Mesothelial cell of epicardium (in vitro differentiated cells): ENCODE results near the gene KLHDC4. TPM values are rescaled to one million over a fixed set of nuclear protein-coding genes. Genes with fewer than 3 reads are reported as not detected.
"Not testable (repeated sequence)": the region's sequence is repeated elsewhere in the genome, so short reads cannot be mapped to it uniquely, and the experiment has no call there.

ENCODE experiments used
- DNase-seq, 2 experiments: peaks; one replicate each; pipeline ENCODE4 v3.0.0; 2021; ENCODE audit warnings: low spot score in 2 of 2; ENCODE audit not compliant: unreplicated experiment in 2 of 2
- H3K27ac Mint-ChIP-seq: 2 replicates; pipeline ENCODE4 v1.8.0; 2021; ENCODE audit warnings: mixed read lengths
- H3K27me3 Mint-ChIP-seq: 2 replicates; pipeline ENCODE4 v1.8.0; 2021; ENCODE audit warnings: low read depth, mixed read lengths
- H3K36me3 Mint-ChIP-seq: 2 replicates; pipeline ENCODE4 v1.8.0; 2021; ENCODE audit warnings: mixed read lengths
- H3K4me1 Mint-ChIP-seq: 2 replicates; pipeline ENCODE4 v1.8.0; 2021; ENCODE audit warnings: mixed read lengths
- H3K4me3 Mint-ChIP-seq: 2 replicates; pipeline ENCODE4 v1.8.0; 2021; ENCODE audit warnings: mild to moderate bottlenecking, moderate library complexity, mixed read lengths
- H3K9me3 Mint-ChIP-seq: 2 replicates; pipeline ENCODE4 v1.8.0; 2021; ENCODE audit warnings: mixed read lengths
- total RNA-seq: library from RNA; stranded (reverse); gene quantifications from 3 replicates; pipeline ENCODE4 v1.2.1, GENCODE V29; 2021
- TF ChIP-seq, protein P1 (sequence below): fragments of 200-600 bp; sonication (generic); IDR thresholded peaks from one replicate; pipeline ENCODE4 v1.5.0; 2021; ENCODE audit warnings: antibody characterized with exemption; ENCODE audit not compliant: unreplicated experiment

KLHDC4 gene
- total RNA-seq, 1 donor from 2014 or later: 52.7 TPM

DNA sequence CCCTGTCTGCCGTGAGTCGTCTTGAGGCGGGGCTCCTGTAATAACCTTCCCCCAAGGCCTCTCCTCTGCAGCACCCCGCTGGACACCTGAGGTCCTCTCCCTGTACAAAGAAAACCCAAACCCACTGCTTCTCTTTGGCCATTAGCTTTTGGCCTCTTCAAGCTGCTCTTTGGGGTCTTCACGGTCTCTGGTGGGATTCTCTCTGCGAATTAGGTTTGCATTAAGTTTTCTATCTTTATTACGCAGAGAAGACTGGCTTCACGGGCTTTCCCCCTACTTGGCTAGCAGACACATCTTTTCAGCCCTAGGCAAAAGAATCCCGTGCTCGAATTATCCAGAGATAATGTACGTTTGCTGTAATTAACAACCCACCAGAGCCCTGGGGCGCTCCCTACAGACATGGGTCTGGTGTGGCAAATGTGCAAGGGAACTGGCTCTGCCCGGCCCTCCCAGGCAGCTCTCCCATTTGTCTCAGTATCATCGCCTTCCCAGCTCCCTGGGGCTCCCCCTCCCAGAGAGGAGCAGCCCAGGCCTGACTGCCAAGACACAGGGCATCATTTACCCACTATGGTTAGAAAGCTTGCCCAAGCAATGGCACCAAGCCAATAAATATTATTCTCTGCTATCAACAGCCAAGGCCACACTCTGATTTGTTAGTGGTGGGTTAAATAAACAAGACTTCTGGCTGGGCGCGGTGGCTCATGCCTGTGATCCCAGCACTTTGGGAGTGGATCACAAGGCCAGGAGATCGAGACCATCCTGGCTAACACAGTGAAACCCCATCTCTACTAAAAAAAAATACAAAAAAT is 24.7 kb upstream of the KLHDC4 start:
- H3K4me1 Mint-ChIP-seq: peaks cover 2% of the 10 kb centered on the region
- no peak overlapping the region for H3K4me3 Mint-ChIP-seq
- TF ChIP-seq, protein P1, sequence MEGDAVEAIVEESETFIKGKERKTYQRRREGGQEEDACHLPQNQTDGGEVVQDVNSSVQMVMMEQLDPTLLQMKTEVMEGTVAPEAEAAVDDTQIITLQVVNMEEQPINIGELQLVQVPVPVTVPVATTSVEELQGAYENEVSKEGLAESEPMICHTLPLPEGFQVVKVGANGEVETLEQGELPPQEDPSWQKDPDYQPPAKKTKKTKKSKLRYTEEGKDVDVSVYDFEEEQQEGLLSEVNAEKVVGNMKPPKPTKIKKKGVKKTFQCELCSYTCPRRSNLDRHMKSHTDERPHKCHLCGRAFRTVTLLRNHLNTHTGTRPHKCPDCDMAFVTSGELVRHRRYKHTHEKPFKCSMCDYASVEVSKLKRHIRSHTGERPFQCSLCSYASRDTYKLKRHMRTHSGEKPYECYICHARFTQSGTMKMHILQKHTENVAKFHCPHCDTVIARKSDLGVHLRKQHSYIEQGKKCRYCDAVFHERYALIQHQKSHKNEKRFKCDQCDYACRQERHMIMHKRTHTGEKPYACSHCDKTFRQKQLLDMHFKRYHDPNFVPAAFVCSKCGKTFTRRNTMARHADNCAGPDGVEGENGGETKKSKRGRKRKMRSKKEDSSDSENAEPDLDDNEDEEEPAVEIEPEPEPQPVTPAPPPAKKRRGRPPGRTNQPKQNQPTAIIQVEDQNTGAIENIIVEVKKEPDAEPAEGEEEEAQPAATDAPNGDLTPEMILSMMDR: no peak

DNA sequence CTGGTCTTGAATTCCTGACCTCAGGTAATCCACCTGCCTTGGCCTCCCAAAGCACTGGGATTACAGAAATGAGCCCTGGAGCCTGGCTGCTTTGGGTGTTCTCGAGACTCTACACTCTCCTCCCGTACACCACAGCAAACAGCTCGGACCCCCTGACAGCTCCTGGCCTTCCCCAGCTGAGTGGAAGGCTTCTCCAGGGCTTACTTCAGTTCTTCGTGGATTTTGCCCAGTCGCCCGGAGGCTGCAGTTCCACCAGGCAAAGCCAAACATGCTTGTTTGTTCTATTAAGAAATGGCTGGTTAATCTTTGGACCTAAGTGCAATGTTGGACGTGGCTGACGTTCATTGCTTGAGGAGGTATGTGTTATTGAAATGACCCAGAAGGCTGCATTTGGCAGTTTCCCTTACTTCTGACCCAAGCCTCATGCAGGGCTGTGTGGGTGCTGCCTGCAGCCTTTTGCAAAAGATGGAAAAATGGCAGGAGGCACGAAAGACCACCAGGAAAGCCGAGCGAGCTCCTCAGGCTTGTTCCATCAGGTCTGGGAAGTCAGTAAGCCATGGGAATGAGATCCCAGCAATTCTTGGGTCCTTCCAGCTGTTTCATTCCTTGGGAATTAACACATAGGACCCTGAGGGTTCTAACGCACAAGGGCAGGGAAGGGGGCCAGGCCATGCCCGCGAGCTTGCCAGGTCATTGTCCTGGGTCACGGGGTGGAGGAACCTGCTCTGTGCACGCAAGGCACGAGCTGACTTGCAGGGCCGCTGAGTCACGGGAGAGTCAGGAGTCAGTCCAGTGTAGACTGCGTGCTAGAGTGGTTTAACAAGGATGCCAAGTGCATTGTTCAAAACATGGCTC is 23.9 kb upstream of the KLHDC4 start:
- H3K4me1 Mint-ChIP-seq: peaks cover 4% of the 10 kb centered on the region
- H3K36me3 Mint-ChIP-seq: no peaks in the 10 kb centered on the region
- no peak overlapping the region for H3K4me3 Mint-ChIP-seq
- no peaks in the 10 kb centered on the region for H3K27me3 Mint-ChIP-seq
- no peak for DNase-seq
- TF ChIP-seq, protein P1: no peak
- H3K27ac Mint-ChIP-seq: no peak overlapping the region
- H3K9me3 Mint-ChIP-seq: no peaks in the 10 kb centered on the region

More for the DNA sequence above, 24.7 kb upstream of the KLHDC4 start:
- DNase-seq: no peak
- no peaks in the 10 kb centered on the region for H3K27me3 Mint-ChIP-seq
- no peaks in the 10 kb centered on the region for H3K36me3 Mint-ChIP-seq
- H3K9me3 Mint-ChIP-seq: no peaks in the 10 kb centered on the region
- H3K27ac Mint-ChIP-seq: no peak overlapping the region

DNA sequence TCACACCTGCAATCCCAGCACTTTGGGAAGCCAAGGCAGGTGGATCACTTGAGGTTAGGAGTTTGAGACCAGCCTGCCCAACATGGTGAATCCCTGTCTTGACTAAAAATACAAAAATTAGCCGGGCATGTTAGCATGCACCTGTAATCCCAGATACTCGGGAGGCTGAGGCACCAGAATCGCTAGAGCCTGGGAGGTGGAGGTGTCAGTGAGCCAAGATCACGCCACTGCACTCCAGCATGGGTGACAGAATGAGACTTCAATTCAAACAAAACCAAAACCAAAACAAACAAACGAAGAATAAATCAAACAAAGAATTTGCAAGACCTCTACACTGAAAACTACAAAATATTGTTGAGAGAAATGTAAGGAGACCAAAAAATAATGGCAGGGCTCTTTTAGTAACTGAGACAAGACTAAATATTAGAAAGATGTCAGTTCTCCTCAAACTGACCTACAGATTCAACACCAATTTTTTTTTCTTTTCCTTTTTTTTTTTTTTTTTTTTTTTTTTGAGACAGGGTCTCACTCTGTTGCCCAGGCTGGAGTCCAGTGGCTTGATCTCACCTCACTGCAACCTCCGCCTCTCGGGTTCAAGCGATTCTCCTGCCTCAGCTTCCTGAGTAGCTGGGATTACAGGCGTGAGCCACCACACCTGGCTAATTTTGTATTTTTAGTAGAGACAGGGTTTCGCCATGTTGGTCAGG is 23.1 kb upstream of the KLHDC4 start:
- H3K27ac Mint-ChIP-seq, H3K4me1 Mint-ChIP-seq, H3K9me3 Mint-ChIP-seq, DNase-seq, H3K27me3 Mint-ChIP-seq, H3K4me3 Mint-ChIP-seq, H3K36me3 Mint-ChIP-seq: not testable (repeated sequence)

DNA sequence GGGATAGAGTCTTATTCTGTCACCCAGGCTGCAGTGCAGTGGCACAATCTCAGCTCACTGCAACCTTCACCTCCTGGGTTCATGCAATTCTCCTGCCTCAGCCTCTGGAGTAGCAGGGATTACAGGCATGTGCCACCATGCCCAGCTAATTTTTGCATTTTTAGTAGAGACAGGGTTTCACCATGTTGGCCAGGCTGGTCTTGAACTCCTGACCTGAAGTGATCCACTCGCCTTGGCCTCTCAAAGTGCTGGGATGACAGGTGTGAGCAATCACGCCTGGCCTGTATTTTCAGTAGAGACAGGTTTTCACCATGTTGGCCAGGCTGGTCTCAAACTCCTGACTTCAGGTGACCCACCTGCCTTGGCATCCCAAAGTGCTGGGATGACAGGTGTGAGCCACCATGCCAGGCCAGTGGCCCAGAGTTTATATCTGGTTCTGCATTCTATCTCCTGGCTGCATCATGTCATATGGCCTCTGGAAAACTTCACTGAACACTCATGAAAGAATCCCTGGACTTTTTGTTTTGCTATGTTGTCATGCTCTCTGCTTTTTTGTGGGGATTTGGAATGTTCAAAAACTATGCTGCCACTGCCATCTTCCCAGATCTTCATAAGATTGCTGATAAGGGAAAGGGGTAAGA is 21.8 kb upstream of the KLHDC4 start:
- H3K9me3 Mint-ChIP-seq, H3K4me3 Mint-ChIP-seq, H3K4me1 Mint-ChIP-seq, H3K27me3 Mint-ChIP-seq, DNase-seq, H3K36me3 Mint-ChIP-seq, H3K27ac Mint-ChIP-seq: not testable (repeated sequence)

DNA sequence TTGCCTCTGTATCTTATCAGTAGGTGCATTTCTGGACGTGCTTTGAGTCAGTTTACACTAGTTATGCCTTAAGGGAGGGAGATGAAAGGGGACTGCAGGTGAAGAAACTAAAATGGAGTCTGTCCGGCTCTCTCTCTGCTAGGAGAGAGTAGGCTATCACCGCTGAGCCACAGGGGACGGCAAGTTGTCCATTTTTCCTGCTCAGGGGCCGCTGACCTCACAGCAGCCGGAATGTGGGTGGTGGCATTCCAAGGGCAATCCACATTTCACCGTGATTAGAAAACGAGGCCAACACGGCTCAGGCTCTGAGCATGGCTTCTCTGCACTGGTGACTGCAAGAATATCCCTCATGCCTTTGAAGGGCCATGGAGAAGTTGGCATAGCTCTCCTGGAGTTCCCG is 19.0 kb upstream of the KLHDC4 start:
- peaks cover 3% of the 10 kb centered on the region for H3K4me1 Mint-ChIP-seq
- H3K27ac Mint-ChIP-seq: no peak overlapping the region
- H3K9me3 Mint-ChIP-seq: no peaks in the 10 kb centered on the region
- no peaks in the 10 kb centered on the region for H3K27me3 Mint-ChIP-seq
- DNase-seq: no peak
- H3K36me3 Mint-ChIP-seq: no peaks in the 10 kb centered on the region
- TF ChIP-seq, protein P1: no peak
- no peak overlapping the region for H3K4me3 Mint-ChIP-seq

DNA sequence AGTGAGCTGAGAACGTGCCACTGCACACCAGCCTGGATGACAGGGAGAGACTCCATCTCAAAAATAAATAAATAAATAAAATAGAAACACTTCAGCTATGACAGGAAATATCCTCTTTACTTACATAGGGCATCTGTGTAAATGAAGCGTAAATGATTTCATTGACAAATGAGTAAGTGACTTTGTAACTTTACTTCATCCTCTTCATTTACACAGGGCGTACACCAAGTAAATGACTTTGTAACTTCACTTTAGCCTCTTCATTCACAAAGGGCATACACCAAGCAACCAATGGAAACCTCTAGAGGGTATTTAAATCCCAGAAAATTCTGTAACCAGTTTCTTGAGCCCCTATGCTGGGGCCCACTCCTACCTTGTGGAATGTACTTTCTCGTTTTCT is 16.2 kb upstream of the KLHDC4 start:
- no peak overlapping the region for H3K27ac Mint-ChIP-seq
- TF ChIP-seq, protein P1: no peak
- H3K4me1 Mint-ChIP-seq: peaks cover 11% of the 10 kb centered on the region
- no peaks in the 10 kb centered on the region for H3K9me3 Mint-ChIP-seq
- no peak overlapping the region for H3K4me3 Mint-ChIP-seq
- peaks cover 2% of the 10 kb centered on the region for H3K27me3 Mint-ChIP-seq
- no peak for DNase-seq
- no peaks in the 10 kb centered on the region for H3K36me3 Mint-ChIP-seq
